Small intestine (tissue), 7 donors: Measurements from ENCODE around the gene APEX1. TPM values are rescaled to one million over a fixed set of nuclear protein-coding genes. Genes with fewer than 3 reads are reported as not detected.

Source experiments
- DNase-seq, 2 donors: peaks; one replicate each; pipeline versions ENCODE4 v3.0.0 to v3.0.0-alpha.2; 2013
- FAIRE-seq: peaks from 2 replicates; lab custom pipeline; 2012; peaks lifted over from hg19 to GRCh38; lab: Jason Lieb, UNC
- H3K27ac ChIP-seq, 3 donors: one replicate each; pipeline ENCODE4 v1.5.1; 2013; ENCODE audit warnings: low read length in 2 of 3, mild to moderate bottlenecking in 2 of 3, control low read depth in 1 of 3, inconsistent platforms in 1 of 3, low read depth in 1 of 3, moderate library complexity in 1 of 3
- H3K27me3 ChIP-seq, 3 donors: one replicate each; pipeline ENCODE4 v1.6.1; 2013; ENCODE audit warnings: low read length in 3 of 3, inconsistent platforms in 1 of 3; ENCODE audit not compliant: control insufficient read depth in 3 of 3, insufficient read depth in 3 of 3
- H3K36me3 ChIP-seq, 3 donors: one replicate each; pipeline ENCODE4 v1.6.1; 2013; ENCODE audit warnings: low read length in 3 of 3, inconsistent platforms in 1 of 3, low read depth in 1 of 3, mild to moderate bottlenecking in 1 of 3, moderate library complexity in 1 of 3; ENCODE audit not compliant: control insufficient read depth in 3 of 3, insufficient read depth in 2 of 3
- H3K4me1 ChIP-seq, 3 donors: one replicate each; pipeline ENCODE4 v1.6.1; 2013; ENCODE audit warnings: low read length in 2 of 3, inconsistent platforms in 1 of 3, low read depth in 1 of 3, mild to moderate bottlenecking in 1 of 3, moderate library complexity in 1 of 3; ENCODE audit not compliant: control insufficient read depth in 3 of 3, insufficient read depth in 2 of 3
- H3K4me3 ChIP-seq, 3 donors: one replicate each; pipeline ENCODE4 v1.5.1; 2013; ENCODE audit warnings: low read length in 3 of 3, control low read depth in 1 of 3, inconsistent platforms in 1 of 3, low read depth in 1 of 3, mild to moderate bottlenecking in 1 of 3, moderate library complexity in 1 of 3
- H3K9me3 ChIP-seq, 2 donors: one replicate each; pipeline ENCODE4 v1.6.1; 2013; ENCODE audit warnings: low read depth in 1 of 2, low read length in 1 of 2; ENCODE audit not compliant: control insufficient read depth in 2 of 2, insufficient read depth in 1 of 2
- WGBS, 3 donors: extraction: QIAGEN DNeasy Blood & Tissue Kit; methylation state at CpG; one replicate each; pipeline ENCODE4 v1.1.7; 2013; 5-methylcytosine and 5-hydroxymethylcytosine counted together
- polyA plus RNA-seq, 4 donors: library from polyadenylated mRNA; stranded (reverse) in 3 of 4; unstranded in 1 of 4; fragments of 200-250 nt in 3 of 4; fragments of 120-200 nt in 1 of 4; gene quantifications; one replicate each; pipeline versions ENCODE4 v1.2.1 to v1.2.3, GENCODE V29; 2013
- donor health status: healthy with polysubstance abuse.
- donor health status: control.
- donor health status: control.
- donor health status: Bipolar disorder and iron deficiency.
- donor health status: healthy.

APEX1 gene
- polyA plus RNA-seq, 4 donors, result 122 to 216 (median 191) TPM

GRCh38 chr14:20458031-20458789 lies 3.2 kb downstream of the APEX1 start:
- H3K9me3 ChIP-seq, result no peaks in the 10 kb centered on the region
- WGBS, 3 donors, result 59 to 71% (median 59%) methylated on average over 8 of the region's 8 CpGs
- no peak for DNase-seq
- H3K4me1 ChIP-seq, result peaks cover 2 to 38% (median 12%) of the 10 kb centered on the region in 3 donors
- H3K27me3 ChIP-seq, result no peaks in the 10 kb centered on the region
- H3K36me3 ChIP-seq, result peaks cover 7 to 32% (median 9%) of the 10 kb centered on the region in 3 donors
- FAIRE-seq, result no peak
- H3K4me3 ChIP-seq, result no peak overlapping the region
- no peak overlapping the region for H3K27ac ChIP-seq

DNA sequence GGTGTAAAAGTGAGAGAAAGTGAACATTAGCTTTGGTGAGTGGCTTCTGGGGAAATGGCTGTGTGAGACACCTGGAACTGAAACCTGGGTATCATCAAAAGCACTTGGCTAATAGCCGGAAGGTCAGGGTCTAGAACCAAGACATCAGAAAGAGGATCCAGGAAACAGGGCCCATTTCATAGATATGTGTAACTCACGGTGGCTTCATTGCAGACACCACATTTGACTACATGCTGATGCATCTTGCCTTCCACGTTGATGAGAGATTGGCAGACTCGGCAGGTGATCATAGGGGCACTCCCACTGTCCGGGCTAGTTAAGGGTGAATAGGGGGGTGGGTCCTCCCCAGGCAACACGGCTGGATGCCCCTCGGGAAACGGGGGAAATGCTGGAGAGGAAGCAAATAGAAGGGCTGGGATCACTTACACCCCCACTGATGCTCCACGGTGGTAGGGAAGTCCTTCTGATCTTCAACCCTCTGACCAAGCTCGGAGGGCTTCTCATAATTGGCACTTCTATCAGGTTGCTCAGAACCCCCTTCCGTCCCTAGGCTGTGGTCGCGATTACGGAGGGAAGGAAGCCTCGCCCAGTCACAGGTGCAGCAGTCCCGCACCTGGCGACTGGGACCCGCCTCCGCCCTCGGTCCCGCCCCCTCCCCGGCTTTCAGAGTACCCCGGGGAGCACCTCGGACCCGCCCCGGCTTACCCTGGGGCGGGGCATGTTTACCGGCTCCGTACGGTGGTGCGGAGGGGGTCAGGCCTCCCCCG lies 5.6 kb downstream of the APEX1 start:
- FAIRE-seq, result no peak
- Histone ChIP-seq H3K36me3 (peaks cover 7 to 32% (median 9%) of the 10 kb centered on the region in 3 donors), H3K27me3 (no peaks in the 10 kb centered on the region), H3K4me3 (peak overlapping the region; percentile 71 to 80 (median 78)), H3K9me3 (no peaks in the 10 kb centered on the region), H3K27ac (peak overlapping the region; percentile 88 to 96 (median 96)), H3K4me1 (peaks cover 2 to 37% (median 12%) of the 10 kb centered on the region in 3 donors)
- peak; percentile 74 to 80 for DNase-seq
- 2 to 4% (median 3%) methylated on average over 31 to 32 of the region's 32 CpGs for WGBS, 3 donors

GRCh38 chr14:20461225-20462141 lies 6.5 kb downstream of the APEX1 start, which contains the start of gene PIP4P1:
Gene PIP4P1, minus strand, starts transcription at chr14:20461434. Its CDS starts 109 bp downstream, at chr14:20461325.
- H3K27me3 ChIP-seq, result no peaks in the 10 kb centered on the region
- H3K36me3 ChIP-seq, result peaks cover 7 to 31% (median 9%) of the 10 kb centered on the region in 3 donors
- peaks cover 2 to 41% (median 7%) of the 10 kb centered on the region in 3 donors for H3K4me1 ChIP-seq
- peak; percentile 99 to 100 for DNase-seq
- peak within 1 kb of the TSS; percentile 71 to 80 (median 78) for H3K4me3 ChIP-seq
- WGBS, 3 donors, result 0% methylated on average over 56 to 67 of the region's 67 CpGs
- H3K27ac ChIP-seq, result peak within 1 kb of the TSS; percentile 88 to 96 (median 96)
- no peaks in the 10 kb centered on the region for H3K9me3 ChIP-seq
- peak; percentile 96 for FAIRE-seq

- DNase-seq (no peak), FAIRE-seq (no peak)
- 23 to 30% (median 28%) methylated on average over 16 of the region's 16 CpGs for WGBS, 3 donors
- peak overlapping the region in 2 of 3 donors; percentile 88 to 98 for H3K4me3 ChIP-seq
- peak overlapping the region; percentile 85 to 98 (median 88) for H3K27ac ChIP-seq
- H3K4me1 ChIP-seq, result peaks cover 5 to 32% (median 14%) of the 10 kb centered on the region in 3 donors
- H3K9me3 ChIP-seq, result no peaks in the 10 kb centered on the region
- H3K36me3 ChIP-seq, result peaks cover 2 to 9% (median 4%) of the 10 kb centered on the region in 3 donors
- H3K27me3 ChIP-seq, result no peaks in the 10 kb centered on the region
These were observed 13.8 kb downstream of the APEX1 start for GRCh38 chr14:20468764-20469241.

DNA sequence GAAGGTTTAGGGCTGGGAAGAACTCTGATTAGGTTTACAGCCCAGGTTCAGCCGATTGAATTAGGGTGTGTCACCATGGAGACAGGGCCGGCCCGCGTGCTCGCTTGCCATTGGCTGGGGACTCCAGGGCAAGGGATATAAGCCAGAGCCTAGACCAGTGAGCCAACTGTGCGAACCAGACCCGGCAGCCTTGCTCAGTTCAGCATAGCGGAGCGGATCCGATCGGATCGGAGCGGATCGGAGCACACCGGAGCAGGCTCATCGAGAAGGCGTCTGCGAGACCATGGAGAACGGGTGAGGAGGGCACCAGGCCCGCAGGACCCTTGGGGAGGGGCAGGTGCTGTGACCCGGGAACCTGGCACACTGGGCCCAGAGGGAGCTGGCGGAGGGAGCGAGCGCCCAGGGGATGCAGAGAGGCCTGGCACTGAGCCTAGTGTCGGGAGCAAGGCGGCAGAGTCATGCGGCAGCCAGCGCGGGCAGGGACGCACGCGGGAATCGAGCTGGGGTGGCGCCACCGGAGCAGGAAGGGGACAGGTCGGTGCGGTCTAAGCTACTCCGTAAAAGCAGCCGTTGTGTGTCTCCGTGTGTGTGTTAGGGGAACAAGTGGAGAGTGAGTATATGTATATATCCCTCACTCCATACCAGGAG lies 14.3 kb downstream of the APEX1 start, which contains the start of gene PNP:
Gene PNP, plus strand, starts transcription at position 165 of the 648 bp plus-strand sequence. Its CDS starts 119 bp downstream, at position 284.
- peak within 1 kb of the TSS; percentile 72 to 98 (median 88) for H3K4me3 ChIP-seq
- no peaks in the 10 kb centered on the region for H3K27me3 ChIP-seq
- H3K27ac ChIP-seq, result peak within 1 kb of the TSS; percentile 85 to 98 (median 88)
- H3K36me3 ChIP-seq, result peaks cover 5 to 11% (median 5%) of the 10 kb centered on the region in 3 donors
- DNase-seq, result peak; percentile 96 to 98
- FAIRE-seq, result no peak
- no peaks in the 10 kb centered on the region for H3K9me3 ChIP-seq
- H3K4me1 ChIP-seq, result peaks cover 5 to 38% (median 14%) of the 10 kb centered on the region in 3 donors
- WGBS, 3 donors, result 0% methylated on average over 40 of the region's 40 CpGs

DNA sequence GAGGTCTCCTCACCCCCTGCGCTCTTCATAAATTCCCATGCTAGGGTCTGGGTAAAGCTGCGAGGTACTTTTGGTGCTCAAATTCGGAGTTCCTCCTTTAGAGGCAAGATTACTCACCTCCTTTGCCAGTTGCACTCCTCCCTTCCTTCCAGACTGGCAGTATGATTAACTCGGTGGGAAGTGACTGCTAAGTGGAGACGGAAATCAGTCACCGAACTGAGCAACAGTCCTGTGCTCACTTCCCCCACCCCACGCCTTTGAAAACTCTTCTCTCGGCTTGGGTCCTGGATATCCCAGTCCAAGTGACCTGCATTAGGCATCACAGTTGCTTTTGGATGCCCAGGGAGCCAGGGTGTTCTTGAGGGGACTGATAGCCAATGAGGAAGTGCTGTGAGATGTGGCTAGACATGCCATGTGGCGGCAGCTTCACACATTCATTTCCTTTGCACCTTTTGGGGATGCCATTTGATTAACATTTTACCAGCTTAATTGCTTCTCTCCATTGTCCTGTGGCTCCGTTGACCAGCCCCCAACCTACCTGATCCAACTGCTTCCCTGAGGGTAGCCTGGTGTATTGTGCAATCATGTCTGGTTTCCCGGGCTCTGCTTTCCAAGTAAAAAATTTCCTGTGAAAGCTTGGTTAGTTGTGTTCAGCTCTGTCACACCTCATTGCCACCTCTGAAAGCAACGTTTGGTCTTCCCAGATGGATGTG lies 15.0 kb downstream of the APEX1 start:
- 0 to 2% (median 1%) methylated on average over 12 of the region's 12 CpGs for WGBS, 3 donors
- H3K9me3 ChIP-seq, result no peaks in the 10 kb centered on the region
- peak; percentile 72 to 77 for DNase-seq
- H3K4me3 ChIP-seq, result peak overlapping the region; percentile 72 to 98 (median 88)
- H3K27ac ChIP-seq, result peak overlapping the region; percentile 85 to 98 (median 88)
- FAIRE-seq, result no peak
- peaks cover 5 to 42% (median 14%) of the 10 kb centered on the region in 3 donors for H3K4me1 ChIP-seq
- peaks cover 9 to 18% (median 11%) of the 10 kb centered on the region in 3 donors for H3K36me3 ChIP-seq
- no peaks in the 10 kb centered on the region for H3K27me3 ChIP-seq

DNA sequence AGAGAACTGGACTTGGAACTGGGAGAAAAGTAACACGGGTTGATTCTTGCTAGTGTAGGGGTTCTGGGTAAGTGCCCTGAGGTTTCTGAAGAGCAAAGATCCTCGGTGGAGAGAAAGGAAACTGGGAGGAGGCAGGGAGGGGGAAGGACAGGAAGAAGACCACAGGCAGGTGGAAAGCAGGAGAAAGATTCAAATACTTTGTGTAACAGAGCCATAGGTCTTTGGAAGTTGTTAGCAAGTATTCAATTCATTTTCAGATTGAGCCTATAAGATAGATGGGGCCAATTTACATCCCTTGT lies 15.5 kb downstream of the APEX1 start:
- no peak for FAIRE-seq

More for the DNA sequence above, 15.5 kb downstream of the APEX1 start:
- Histone ChIP-seq H3K27me3 (no peaks in the 10 kb centered on the region), H3K27ac (peak overlapping the region; percentile 85 to 98 (median 88)), H3K4me1 (peaks cover 5 to 39% (median 14%) of the 10 kb centered on the region in 3 donors), H3K4me3 (peak overlapping the region; percentile 72 to 98 (median 88)), H3K9me3 (no peaks in the 10 kb centered on the region), H3K36me3 (peaks cover 11 to 23% (median 16%) of the 10 kb centered on the region in 3 donors)
- DNase-seq, result peak in 1 of 2 donors; percentile 59
- 0 to 3% (median 0%) methylated on average over 2 of the region's 2 CpGs for WGBS, 3 donors
